Aorta (tissue), 5 donors: ENCODE results near the gene TBC1D22A. TPM values are rescaled to one million over a fixed set of nuclear protein-coding genes. Genes with fewer than 3 reads are reported as not detected.
A peak's percentile ranks its signal among the peaks of the same experiment; 100 is the strongest.

Source experiments
- ATAC-seq: fragments of 200-7000 bp; cut with Tn5 transposase; one replicate; pipeline ENCODE4 v1.9.1; 2022; ENCODE audit warnings: moderate library complexity; ENCODE audit not compliant: low FRiP score
- DNase-seq, 2 donors: peaks; one replicate each; pipeline ENCODE4 v3.0.0-alpha.2; 2020
- H3K27ac ChIP-seq, 2 donors: one replicate each; pipeline ENCODE4 v1.5.1; 2013; ENCODE audit warnings: low read length in 2 of 2, mild to moderate bottlenecking in 2 of 2, moderate library complexity in 2 of 2, control low read depth in 1 of 2, inconsistent platforms in 1 of 2, low read depth in 1 of 2
- H3K27me3 ChIP-seq, 2 donors: one replicate each; pipeline ENCODE4 v1.6.1; 2013; ENCODE audit warnings: control low read depth in 1 of 2, low read length in 1 of 2, mild to moderate bottlenecking in 1 of 2, moderate library complexity in 1 of 2; ENCODE audit not compliant: insufficient read depth in 2 of 2, control insufficient read depth in 1 of 2
- H3K36me3 ChIP-seq, 2 donors: one replicate each; pipeline ENCODE4 v1.6.1; 2013; ENCODE audit warnings: control low read depth in 1 of 2, low read length in 1 of 2, mild to moderate bottlenecking in 1 of 2; ENCODE audit not compliant: insufficient read depth in 2 of 2, control insufficient read depth in 1 of 2
- H3K4me1 ChIP-seq, 2 donors: one replicate each; pipeline ENCODE4 v1.6.1; 2013; ENCODE audit warnings: low read length in 2 of 2, control low read depth in 1 of 2, mild to moderate bottlenecking in 1 of 2, moderate library complexity in 1 of 2; ENCODE audit not compliant: insufficient read depth in 2 of 2, control insufficient read depth in 1 of 2
- H3K4me3 ChIP-seq, 2 donors: one replicate each; pipeline ENCODE4 v1.5.1; 2013; ENCODE audit warnings: low read length in 2 of 2, control low read depth in 1 of 2, mild to moderate bottlenecking in 1 of 2
- H3K9me3 ChIP-seq: one replicate; pipeline ENCODE4 v1.6.1; 2013; ENCODE audit warnings: mild to moderate bottlenecking, low read length; ENCODE audit not compliant: control insufficient read depth
- WGBS, 2 donors: extraction: QIAGEN DNeasy Blood & Tissue Kit; methylation state at CpG; one replicate each; pipeline ENCODE4 v1.1.7; 2013; 5-methylcytosine and 5-hydroxymethylcytosine counted together
- intact Hi-C, 2 donors: fragments of 100-400 bp; cut with DNase I; formaldehyde crosslinking; loops; one replicate each; pipeline versions ENCODE4 v1.14.2 to v1.15.0; 2022
- polyA plus RNA-seq, 2 donors: library from polyadenylated mRNA; stranded (reverse); fragments of 200-250 nt; gene quantifications; one replicate each; pipeline ENCODE4 v1.2.3, GENCODE V29; 2013
- total RNA-seq, 2 donors: library from RNA; stranded (reverse); fragmentation: NEBNext Ultra II Directional; extraction: Animal tissue kit (Norgen Biotek cat#: 25700); gene quantifications; one replicate each; pipeline ENCODE4 v1.2.1, GENCODE V29; 2021
- donor health status: healthy with polysubstance abuse.
- donor health status: Bipolar disorder and iron deficiency.
- donor health status: DM: no; HTN: no; CAD: no.
- donor health status: DM: no; HTN: no; CAD: no.
- donor health status: DM: yes; HTN: yes; CAD: no.

TBC1D22A gene
- total and polyA plus RNA-seq, 4 donors, result 10.8 to 37.1 (median 17.9) TPM

GRCh38 chr22:47018010-47018910, 255.8 kb downstream of the TBC1D22A start:
- Histone ChIP-seq H3K4me1 (no peaks in the 10 kb centered on the region), H3K27me3 (no peaks in the 10 kb centered on the region), H3K9me3 (no peaks in the 10 kb centered on the region), H3K4me3 (no peak overlapping the region), H3K36me3 (no peaks in the 10 kb centered on the region), H3K27ac (no peak overlapping the region)
- intact Hi-C loops, result no loop called here
- ATAC-seq (no peak), DNase-seq (peak in 1 of 2 donors; percentile 68)
- 93 to 94% methylated on average over 32 of the region's 32 CpGs for WGBS, 2 donors

- Histone ChIP-seq H3K9me3 (no peaks in the 10 kb centered on the region), H3K4me1 (no peaks in the 10 kb centered on the region), H3K4me3 (no peak overlapping the region), H3K36me3 (no peaks in the 10 kb centered on the region), H3K27me3 (no peaks in the 10 kb centered on the region), H3K27ac (no peak overlapping the region)
- WGBS, 2 donors, result 90 to 91% methylated on average over 22 of the region's 22 CpGs
- no peak for ATAC-seq
- DNase-seq, result peak in 1 of 2 donors; percentile 72
- intact Hi-C loops, result no loop called here
These were observed 256.8 kb downstream of the TBC1D22A start for GRCh38 chr22:47019012-47019790.

- no peak overlapping the region for H3K4me3 ChIP-seq
- H3K27ac ChIP-seq, result no peak overlapping the region
- ATAC-seq (no peak), DNase-seq (no peak)
- intact Hi-C loops, result no loop called here
- no peaks in the 10 kb centered on the region for H3K4me1 ChIP-seq
- H3K36me3 ChIP-seq, result no peaks in the 10 kb centered on the region
- no peaks in the 10 kb centered on the region for H3K9me3 ChIP-seq
- no peaks in the 10 kb centered on the region for H3K27me3 ChIP-seq
- WGBS, 2 donors, result 95 to 96% methylated on average over 7 of the region's 7 CpGs
These were observed 257.7 kb downstream of the TBC1D22A start for GRCh38 chr22:47020166-47020565.

- Histone ChIP-seq H3K27ac (no peak overlapping the region), H3K4me1 (no peaks in the 10 kb centered on the region), H3K4me3 (no peak overlapping the region), H3K9me3 (no peaks in the 10 kb centered on the region), H3K36me3 (no peaks in the 10 kb centered on the region), H3K27me3 (no peaks in the 10 kb centered on the region)
- ATAC-seq (no peak), DNase-seq (peak in 1 of 2 donors; percentile 38)
- 91 to 92% methylated on average over 7 of the region's 7 CpGs for WGBS, 2 donors
- intact Hi-C loops, result no loop called here
These were observed 259.1 kb downstream of the TBC1D22A start for GRCh38 chr22:47021371-47022074.

- H3K4me3 ChIP-seq, result no peak overlapping the region
- ATAC-seq, result no peak
- no peaks in the 10 kb centered on the region for H3K4me1 ChIP-seq
- H3K27me3 ChIP-seq, result no peaks in the 10 kb centered on the region
- intact Hi-C loops, result no loop called here
- WGBS, 2 donors, result 96% methylated on average over 3 of the region's 3 CpGs
- H3K36me3 ChIP-seq, result no peaks in the 10 kb centered on the region
- peak in 1 of 2 donors; percentile 36 for DNase-seq
- no peak overlapping the region for H3K27ac ChIP-seq
- no peaks in the 10 kb centered on the region for H3K9me3 ChIP-seq
These were observed 259.6 kb downstream of the TBC1D22A start for GRCh38 chr22:47022075-47022473.

- H3K36me3 ChIP-seq, result no peaks in the 10 kb centered on the region
- no peak overlapping the region for H3K27ac ChIP-seq
- intact Hi-C loops, result no loop called here
- H3K4me3 ChIP-seq, result no peak overlapping the region
- DNase-seq, result no peak
- H3K4me1 ChIP-seq, result no peaks in the 10 kb centered on the region
- WGBS, 2 donors, result 95 to 96% methylated on average over 7 of the region's 7 CpGs
- H3K27me3 ChIP-seq, result no peaks in the 10 kb centered on the region
- H3K9me3 ChIP-seq, result no peaks in the 10 kb centered on the region
- ATAC-seq, result no peak
These were observed 260.0 kb downstream of the TBC1D22A start for GRCh38 chr22:47022475-47022874.

GRCh38 chr22:47023871-47024270, 261.4 kb downstream of the TBC1D22A start:
- no peak overlapping the region for H3K27ac ChIP-seq
- no peaks in the 10 kb centered on the region for H3K4me1 ChIP-seq
- intact Hi-C loops, result no loop called here
- WGBS, 2 donors, result 95 to 97% methylated on average over 13 of the region's 13 CpGs
- H3K4me3 ChIP-seq, result no peak overlapping the region
- no peaks in the 10 kb centered on the region for H3K36me3 ChIP-seq
- H3K27me3 ChIP-seq, result no peaks in the 10 kb centered on the region
- ATAC-seq (no peak), DNase-seq (peak in 1 of 2 donors; percentile 46)
- H3K9me3 ChIP-seq, result no peaks in the 10 kb centered on the region

- Histone ChIP-seq H3K4me3 (no peak overlapping the region), H3K9me3 (no peaks in the 10 kb centered on the region), H3K4me1 (no peaks in the 10 kb centered on the region), H3K27ac (no peak overlapping the region), H3K27me3 (no peaks in the 10 kb centered on the region), H3K36me3 (no peaks in the 10 kb centered on the region)
- ATAC-seq (no peak), DNase-seq (no peak)
- intact Hi-C loops, result no loop called here
- 71 to 74% methylated on average over 9 of the region's 9 CpGs for WGBS, 2 donors
These were observed 265.3 kb downstream of the TBC1D22A start for GRCh38 chr22:47027766-47028165.
